ENCODE measurements around the gene PLXND1. TPM values are rescaled to one million over a fixed set of nuclear protein-coding genes. Genes with fewer than 3 reads are reported as not detected.

The PLXND1 gene
- total and polyA plus RNA-seq, 2 donors from 2014 or later = 67.0 to 152 TPM

GRCh38 chr3:129654131-129654530 is 47.7 kb upstream of the PLXND1 start:
- H3K36me3 ChIP-seq (ENCODE audit: control insufficient read depth in 2 of 3, insufficient read depth in 3 of 3, low read length in 3 of 3) = peaks cover 0 to 8% (median 6%) of the 10 kb centered on the region in 3 donors
- H3K27ac ChIP-seq (ENCODE audit: low read depth in 2 of 2, low read length in 2 of 2) = no peak overlapping the region
- intact Hi-C loops (cut with DNase I) = loop anchor here (10.0 kb wide), 1 partner anchor 171 kb away; no protein-coding TSS in a partner anchor
- H3K9me3 ChIP-seq (ENCODE audit: control insufficient read depth in 2 of 3, insufficient read depth in 1 of 3, low read length in 3 of 3) = no peaks in the 10 kb centered on the region
- peaks cover 0 to 21% (median 14%) of the 10 kb centered on the region in 3 donors for H3K4me1 ChIP-seq (ENCODE audit: control insufficient read depth in 2 of 3, insufficient read depth in 2 of 3, low read depth in 1 of 3, low read length in 3 of 3)
- no peak overlapping the region for H3K4me3 ChIP-seq (ENCODE audit: low read length in 3 of 3)
- FAIRE-seq = no peak
- no peak overlapping the region for H3K9ac ChIP-seq (ENCODE audit: low read length in 3 of 3)
- no peak for TF ChIP-seq CTCF (IDR thresholded peaks at IDR 0.05; ENCODE audit: borderline replicate concordance, extremely low read depth, insufficient read depth)
- DNase-seq = no peak
- no peaks in the 10 kb centered on the region for H3K27me3 ChIP-seq (ENCODE audit: control insufficient read depth, insufficient read depth, low read length)

GRCh38 chr3:129653019-129653418 is 46.5 kb upstream of the PLXND1 start:
- Histone ChIP-seq H3K27me3 (ENCODE audit: control insufficient read depth, insufficient read depth, low read length) (no peaks in the 10 kb centered on the region), H3K9ac (ENCODE audit: low read length in 3 of 3) (no peak overlapping the region), H3K36me3 (ENCODE audit: control insufficient read depth in 2 of 3, insufficient read depth in 3 of 3, low read length in 3 of 3) (peaks cover 0 to 8% (median 6%) of the 10 kb centered on the region in 3 donors), H3K4me1 (ENCODE audit: control insufficient read depth in 2 of 3, insufficient read depth in 2 of 3, low read depth in 1 of 3, low read length in 3 of 3) (peaks cover 0 to 14% (median 8%) of the 10 kb centered on the region in 3 donors), H3K27ac (ENCODE audit: low read depth in 2 of 2, low read length in 2 of 2) (no peak overlapping the region), H3K4me3 (ENCODE audit: low read length in 3 of 3) (no peak overlapping the region), H3K9me3 (ENCODE audit: control insufficient read depth in 2 of 3, insufficient read depth in 1 of 3, low read length in 3 of 3) (no peaks in the 10 kb centered on the region)
- DNase-seq (no peak), FAIRE-seq (no peak)
- no peak for TF ChIP-seq CTCF (IDR thresholded peaks at IDR 0.05; ENCODE audit: borderline replicate concordance, extremely low read depth, insufficient read depth)
- intact Hi-C loops (cut with DNase I) = loop anchor here (10.0 kb wide), 1 partner anchor 172 kb away; no protein-coding TSS in a partner anchor

DNA sequence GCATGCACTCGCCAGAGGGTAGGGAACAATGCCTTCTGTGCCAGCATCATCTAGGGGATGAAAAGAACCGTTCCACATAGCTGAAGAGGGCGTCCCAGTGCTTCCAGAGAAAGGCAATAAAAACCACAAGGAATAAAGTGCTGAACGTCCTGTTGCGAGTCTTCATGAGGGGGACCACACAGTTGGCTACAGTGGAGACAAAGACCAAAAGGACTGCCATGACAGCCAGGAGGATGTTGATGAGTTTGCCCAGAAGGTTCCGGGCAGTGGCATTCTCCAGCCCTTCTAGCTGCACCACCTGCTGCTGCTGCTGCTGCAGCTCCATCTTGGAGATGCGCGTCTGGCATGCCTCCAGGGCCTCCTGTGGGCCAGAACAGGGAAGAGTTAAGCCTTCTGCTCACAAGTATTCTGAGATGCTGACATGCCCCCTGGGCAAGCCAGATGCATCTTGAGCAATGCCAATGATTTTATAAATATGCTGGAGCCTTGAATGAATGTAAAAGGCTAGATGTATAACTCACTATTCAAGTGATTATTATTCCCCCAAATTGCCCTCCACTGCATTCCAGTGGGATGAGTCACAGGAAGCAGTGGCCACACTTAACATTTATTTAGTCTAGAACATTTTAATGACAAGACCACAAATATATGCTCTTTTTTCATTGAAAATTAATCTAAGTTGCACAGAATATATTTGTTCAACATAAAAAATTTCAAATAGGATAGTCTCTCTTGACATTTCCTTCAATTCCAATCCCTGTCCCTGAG is 45.1 kb upstream of the PLXND1 start:
- no peaks in the 10 kb centered on the region for H3K9me3 ChIP-seq (ENCODE audit: control insufficient read depth in 2 of 3, insufficient read depth in 1 of 3, low read length in 3 of 3)
- H3K4me1 ChIP-seq (ENCODE audit: control insufficient read depth in 2 of 3, insufficient read depth in 2 of 3, low read depth in 1 of 3, low read length in 3 of 3) = peaks cover 0 to 3% (median under 1%) of the 10 kb centered on the region in 3 donors
- intact Hi-C loops (cut with DNase I) = loop anchor here (10.0 kb wide), 1 partner anchor 173 kb away; no protein-coding TSS in a partner anchor
- no peaks in the 10 kb centered on the region for H3K27me3 ChIP-seq (ENCODE audit: control insufficient read depth, insufficient read depth, low read length)
- DNase-seq (peak in 1 of 5 donors; percentile 40), FAIRE-seq (no peak)
- H3K4me3 ChIP-seq (ENCODE audit: low read length in 3 of 3) = no peak overlapping the region
- peaks cover 0 to 8% (median 6%) of the 10 kb centered on the region in 3 donors for H3K36me3 ChIP-seq (ENCODE audit: control insufficient read depth in 2 of 3, insufficient read depth in 3 of 3, low read length in 3 of 3)
- H3K27ac ChIP-seq (ENCODE audit: low read depth in 2 of 2, low read length in 2 of 2) = no peak overlapping the region
- TF ChIP-seq CTCF (IDR thresholded peaks at IDR 0.05; ENCODE audit: borderline replicate concordance, extremely low read depth, insufficient read depth) = no peak
- no peak overlapping the region for H3K9ac ChIP-seq (ENCODE audit: low read length in 3 of 3)

Measured in kidney (tissue), 14 donors.